PC-3 (cell line): Measurements from ENCODE around the gene BAZ2B.

Experiments
- EZH2phosphoT487 ChIP-seq: fragments of 300-600 bp; sonication (generic); IDR thresholded peaks from 2 replicates; pipeline ENCODE4 v1.6.1; 2018; ENCODE audit warnings: mild to moderate bottlenecking, antibody characterized with exemption, low read length, borderline replicate concordance
- TF ChIP-seq, protein P1 (sequence below): fragments of 300-600 bp; sonication (generic); conservative IDR thresholded peaks from 2 replicates; pipeline ENCODE4 v1.5.1; 2017; ENCODE audit warnings: antibody characterized with exemption, low read depth, mild to moderate bottlenecking, low read length

DNA sequence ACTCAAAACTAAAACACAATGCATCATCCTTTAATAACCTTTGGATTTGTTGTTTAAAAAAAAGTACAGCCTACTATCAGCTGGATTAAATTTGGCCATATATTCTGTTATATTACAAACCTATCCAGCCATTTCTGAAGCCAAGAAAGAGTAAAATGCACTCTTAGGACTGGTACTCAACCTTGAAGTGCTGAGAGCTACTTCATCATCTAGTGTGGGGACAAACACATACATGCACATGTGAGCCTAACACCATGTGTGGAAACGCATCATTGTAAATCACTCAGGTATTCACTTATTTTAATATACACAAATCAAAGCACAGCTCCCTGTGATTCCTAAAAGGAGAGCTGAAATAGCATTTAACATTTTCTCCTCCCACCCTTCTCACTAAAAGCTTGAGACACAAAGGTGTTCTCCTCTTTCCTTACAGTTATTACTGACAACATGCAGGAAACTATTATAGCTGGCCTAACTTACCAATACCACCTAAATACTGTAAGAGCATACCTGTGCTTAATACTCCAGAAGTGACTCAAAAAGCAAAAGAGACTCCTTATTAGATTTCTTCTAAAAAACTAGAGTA, 7.5 kb downstream of the BAZ2B start:
- TF ChIP-seq, protein P1, sequence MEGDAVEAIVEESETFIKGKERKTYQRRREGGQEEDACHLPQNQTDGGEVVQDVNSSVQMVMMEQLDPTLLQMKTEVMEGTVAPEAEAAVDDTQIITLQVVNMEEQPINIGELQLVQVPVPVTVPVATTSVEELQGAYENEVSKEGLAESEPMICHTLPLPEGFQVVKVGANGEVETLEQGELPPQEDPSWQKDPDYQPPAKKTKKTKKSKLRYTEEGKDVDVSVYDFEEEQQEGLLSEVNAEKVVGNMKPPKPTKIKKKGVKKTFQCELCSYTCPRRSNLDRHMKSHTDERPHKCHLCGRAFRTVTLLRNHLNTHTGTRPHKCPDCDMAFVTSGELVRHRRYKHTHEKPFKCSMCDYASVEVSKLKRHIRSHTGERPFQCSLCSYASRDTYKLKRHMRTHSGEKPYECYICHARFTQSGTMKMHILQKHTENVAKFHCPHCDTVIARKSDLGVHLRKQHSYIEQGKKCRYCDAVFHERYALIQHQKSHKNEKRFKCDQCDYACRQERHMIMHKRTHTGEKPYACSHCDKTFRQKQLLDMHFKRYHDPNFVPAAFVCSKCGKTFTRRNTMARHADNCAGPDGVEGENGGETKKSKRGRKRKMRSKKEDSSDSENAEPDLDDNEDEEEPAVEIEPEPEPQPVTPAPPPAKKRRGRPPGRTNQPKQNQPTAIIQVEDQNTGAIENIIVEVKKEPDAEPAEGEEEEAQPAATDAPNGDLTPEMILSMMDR = no peak
- TF ChIP-seq EZH2phosphoT487 = no peak
